IMR-90 (cell line): ENCODE measurements around the gene TSSK3. TPM values are rescaled to one million over a fixed set of nuclear protein-coding genes. Genes with fewer than 3 reads are reported as not detected.

ENCODE experiments used
- ATAC-seq: fragments of 200-7000 bp; cut with Tn5 transposase; 2 replicates; pipeline ENCODE4 v1.9.1; 2020; ENCODE audit warnings: low read depth, mild to moderate bottlenecking, moderate library complexity
- BruUV-seq: library from RNA; stranded (reverse); fragments of 400-500 nt; replicated peaks from 2 replicates; lab custom pipeline; 2021; lab: Mats Ljungman, UMichigan
- CTCF ChIA-PET: fragments of 300-600 bp; formaldehyde crosslinking; extraction: SDS; loops from one replicate; lab custom pipeline; 2021; ENCODE audit warnings: antibody characterized with exemption; lab: Yijun Ruan, JAX
- POLR2A ChIA-PET: fragments of 300-600 bp; sonication (Branson Sonifier 250); formaldehyde crosslinking; loops from one replicate; lab custom pipeline; 2022; ENCODE audit warnings: antibody characterized with exemption; ENCODE audit not compliant: unreplicated experiment; lab: Charles Lee
- DNase-seq: peaks from one replicate; pipeline ENCODE4 v3.0.0; 2013
- H2AFZ ChIP-seq: replicated peaks from 2 replicates; pipeline ENCODE3; 2013; ENCODE audit warnings: low read length, mild to moderate bottlenecking; ENCODE audit not compliant: poor library complexity
- H2AK5ac ChIP-seq: 2 replicates; pipeline ENCODE4 v1.6.1; 2013; ENCODE audit warnings: low read depth, low read length, inconsistent platforms
- H2AK9ac ChIP-seq: replicated peaks from 2 replicates; pipeline ENCODE3; 2013; ENCODE audit warnings: mild to moderate bottlenecking, low read depth, low read length, moderate library complexity; ENCODE audit not compliant: poor library complexity
- H2BK120ac ChIP-seq: 2 replicates; pipeline ENCODE4 v1.6.1; 2013; ENCODE audit warnings: low read depth, low read length, inconsistent platforms
- H2BK15ac ChIP-seq: 3 replicates; pipeline ENCODE4 v1.6.1; 2013; ENCODE audit warnings: low read depth, low read length, inconsistent platforms
- H2BK20ac ChIP-seq: 2 replicates; pipeline ENCODE4 v1.6.1; 2013; ENCODE audit warnings: low read depth, mild to moderate bottlenecking, inconsistent platforms, low read length, moderate library complexity
- H2BK5ac ChIP-seq: 2 replicates; pipeline ENCODE4 v1.6.1; 2013; ENCODE audit warnings: mild to moderate bottlenecking, low read depth, low read length, inconsistent platforms; ENCODE audit not compliant: poor library complexity, severe bottlenecking
- H3K14ac ChIP-seq: replicated peaks from 2 replicates; pipeline ENCODE4 v1.6.1; 2013; ENCODE audit warnings: low read depth, low read length, inconsistent platforms
- H3K18ac ChIP-seq: 2 replicates; pipeline ENCODE4 v1.6.1; 2013; ENCODE audit warnings: low read depth, low read length, control low read depth
- H3K23ac ChIP-seq: 2 replicates; pipeline ENCODE4 v1.6.1; 2013; ENCODE audit warnings: low read depth, low read length, inconsistent platforms
- H3K27ac ChIP-seq: 2 replicates; pipeline ENCODE4 v1.5.1; 2013; ENCODE audit warnings: mild to moderate bottlenecking, control low read depth, low read length; ENCODE audit not compliant: insufficient read depth
- H3K27me3 ChIP-seq: 2 replicates; pipeline ENCODE4 v1.6.1; 2013; ENCODE audit warnings: low read length; ENCODE audit not compliant: control insufficient read depth, insufficient read depth
- H3K36me3 ChIP-seq: 2 replicates; pipeline ENCODE4 v1.6.1; 2013; ENCODE audit warnings: low read length, mixed read lengths; ENCODE audit not compliant: control insufficient read depth, insufficient read depth
- H3K4ac ChIP-seq: 2 replicates; pipeline ENCODE4 v1.6.1; 2013; ENCODE audit warnings: low read depth, low read length, inconsistent platforms
- H3K4me1 ChIP-seq: 2 replicates; pipeline ENCODE4 v1.6.1; 2013; ENCODE audit warnings: low read length, mixed read lengths; ENCODE audit not compliant: control insufficient read depth, insufficient read depth
- H3K4me2 ChIP-seq: 2 replicates; pipeline ENCODE4 v1.6.1; 2013; ENCODE audit warnings: low read depth, mild to moderate bottlenecking, control low read depth, low read length, moderate library complexity
- H3K4me3 ChIP-seq: 2 replicates; pipeline ENCODE4 v1.5.1; 2013; ENCODE audit warnings: low read depth, mild to moderate bottlenecking, control low read depth, low read length, moderate library complexity; ENCODE audit not compliant: insufficient read depth
- H3K56ac ChIP-seq: 2 replicates; pipeline ENCODE4 v1.6.1; 2013; ENCODE audit warnings: low read length, inconsistent platforms; ENCODE audit not compliant: insufficient read depth; ENCODE audit errors: extremely low read depth
- H3K79me1 ChIP-seq, 2 experiments: 2 replicates each; pipeline ENCODE4 v1.6.1; 2013; ENCODE audit warnings: low read length in 2 of 2, inconsistent platforms in 1 of 2, low read depth in 1 of 2
- H3K9ac ChIP-seq: 2 replicates; pipeline ENCODE4 v1.6.1; 2013; ENCODE audit warnings: low read depth, low read length, control low read depth
- H3K9me1 ChIP-seq: 2 replicates; pipeline ENCODE4 v1.6.1; 2013; ENCODE audit warnings: low read length, inconsistent platforms; ENCODE audit not compliant: insufficient read depth
- H3K9me3 ChIP-seq: 2 replicates; pipeline ENCODE4 v1.6.1; 2013; ENCODE audit warnings: low read length; ENCODE audit not compliant: control insufficient read depth, insufficient read depth
- H4K20me1 ChIP-seq: 2 replicates; pipeline ENCODE4 v1.6.1; 2013; ENCODE audit warnings: low read length, inconsistent platforms; ENCODE audit not compliant: insufficient read depth
- H4K5ac ChIP-seq: 2 replicates; pipeline ENCODE4 v1.6.1; 2013; ENCODE audit warnings: mild to moderate bottlenecking, low read depth, low read length, control low read depth
- H4K8ac ChIP-seq, 2 experiments: 2 replicates each; pipeline ENCODE4 v1.6.1; 2013; ENCODE audit warnings: low read depth in 2 of 2, low read length in 2 of 2, control low read depth in 1 of 2, inconsistent platforms in 1 of 2
- H4K91ac ChIP-seq: 2 replicates; pipeline ENCODE4 v1.6.1; 2013; ENCODE audit warnings: low read depth, low read length, inconsistent platforms; ENCODE audit not compliant: insufficient read depth
- BHLHE40 ChIP-seq: fragments of 150-350 bp; IDR thresholded peaks from 2 replicates; pipeline ENCODE4 v1.6.1; 2016; ENCODE audit warnings: mild to moderate bottlenecking, low read depth, low read length
- CEBPB ChIP-seq: IDR thresholded peaks from 2 replicates; pipeline ENCODE4 v1.6.1; 2012; ENCODE audit warnings: low read depth, low read length, improper control_type of control experiment
- CHD1 ChIP-seq: IDR thresholded peaks from 2 replicates; pipeline ENCODE4 v1.6.1; 2012; ENCODE audit warnings: low read depth, low read length, improper control_type of control experiment
- CTCF ChIP-seq: conservative IDR thresholded peaks from 2 replicates; pipeline ENCODE4 v1.5.1; 2012; ENCODE audit warnings: mild to moderate bottlenecking, low read depth, low read length, improper control_type of control experiment
- ELK1 ChIP-seq: fragments of 150-350 bp; IDR thresholded peaks from 2 replicates; pipeline ENCODE4 v1.6.1; 2016; ENCODE audit warnings: low read depth, mild to moderate bottlenecking, low read length, moderate library complexity, borderline replicate concordance
- FOS ChIP-seq: fragments of 150-350 bp; IDR thresholded peaks from 2 replicates; pipeline ENCODE4 v1.6.1; 2016; ENCODE audit warnings: low read depth, low read length
- MAFK ChIP-seq: IDR thresholded peaks from 2 replicates; pipeline ENCODE4 v1.6.1; 2012; ENCODE audit warnings: low read depth, low read length, improper control_type of control experiment
- MAZ ChIP-seq: IDR thresholded peaks from 2 replicates; pipeline ENCODE4 v1.6.1; 2012; ENCODE audit warnings: low read depth, mild to moderate bottlenecking, low read length, improper control_type of control experiment, moderate library complexity, borderline replicate concordance
- MXI1 ChIP-seq: IDR thresholded peaks from 2 replicates; pipeline ENCODE4 v1.6.1; 2012; ENCODE audit warnings: low read depth, mild to moderate bottlenecking, low read length, moderate library complexity, borderline replicate concordance
- NFE2L2 ChIP-seq: fragments of 150-350 bp; IDR thresholded peaks from 2 replicates; pipeline ENCODE4 v1.6.1; 2016; ENCODE audit warnings: low read depth, mild to moderate bottlenecking, low read length
- POLR2A ChIP-seq: IDR thresholded peaks from 2 replicates; pipeline ENCODE4 v1.6.1; 2012; ENCODE audit warnings: mild to moderate bottlenecking, low read depth, low read length
- RAD21 ChIP-seq: IDR thresholded peaks from 2 replicates; pipeline ENCODE4 v1.6.1; 2012; ENCODE audit warnings: low read length, improper control_type of control experiment
- RCOR1 ChIP-seq: IDR thresholded peaks from 2 replicates; pipeline ENCODE4 v1.6.1; 2012; ENCODE audit warnings: mild to moderate bottlenecking, low read length, improper control_type of control experiment; ENCODE audit not compliant: insufficient replicate concordance
- RFX5 ChIP-seq: IDR thresholded peaks from 2 replicates; pipeline ENCODE4 v1.8.0; 2012; ENCODE audit warnings: low read depth, mild to moderate bottlenecking, low read length, moderate library complexity
- SMC3 ChIP-seq: fragments of 150-350 bp; IDR thresholded peaks from 2 replicates; pipeline ENCODE4 v1.6.1; 2016; ENCODE audit warnings: low read depth, mild to moderate bottlenecking, antibody characterized with exemption, low read length, moderate library complexity
- USF2 ChIP-seq: fragments of 150-350 bp; IDR thresholded peaks from 2 replicates; pipeline ENCODE4 v1.6.1; 2017; ENCODE audit warnings: mild to moderate bottlenecking, antibody characterized with exemption, low read length, low read depth
- WGBS, 2 experiments: methylation state at CpG; one replicate each; pipeline versions ENCODE4 v1.1.5 to v1.1.7; 2013; ENCODE audit warnings: missing lambda C conversion rate in 2 of 2; ENCODE audit not compliant: insufficient read length in 1 of 2; ENCODE audit errors: extremely low coverage in 2 of 2; 5-methylcytosine and 5-hydroxymethylcytosine counted together
- dilution Hi-C: fragments of 300-500 bp; cut with HindIII; formaldehyde crosslinking; loops from one replicate; pipeline ENCODE4 v1.14.3; 2018; ENCODE audit warnings: low sequenced_read_pairs; ENCODE audit not compliant: unreplicated experiment
- in situ Hi-C: fragments of 300-500 bp; cut with MboI; formaldehyde crosslinking; loops from 3 replicates; pipeline ENCODE4 v1.14.3; 2019; ENCODE audit warnings: low sequenced_read_pairs, inconsistent platforms, mixed read lengths
- intact Hi-C: fragments of 100-400 bp; cut with micrococcal nuclease; formaldehyde crosslinking; loops from 2 replicates; pipeline ENCODE4 v1.10.0; 2022
- polyA plus RNA-seq, 3 experiments: library from polyadenylated mRNA; depleted of rRNA; stranded (reverse); fragments of >200 nt; gene quantifications; 2 replicates each; pipeline ENCODE4 v1.2.3, GENCODE V29; 2012; ENCODE audit warnings: low replicate concordance in 1 of 3
- total RNA-seq: library from RNA; depleted of rRNA; stranded (reverse); fragments of >200 nt; gene quantifications from 2 replicates; pipeline ENCODE4 v1.2.3, GENCODE V29; 2012

The TSSK3 gene
- total and polyA plus RNA-seq, 2 of the 4 experiments (the other 2 are of a cell fraction) = 0.96 TPM; not detected in 1

- 100% methylated on average over 1 of the region's 2 CpGs; no CpG with 5 or more reads in 1 of the 2 experiments for WGBS, 2 experiments
- Histone ChIP-seq H3K4me1 (peaks cover 26% of the 10 kb centered on the region), H3K4ac (peak overlapping the region; percentile 79), H2BK120ac (peak overlapping the region; percentile 50), H2BK5ac (peak overlapping the region; percentile 81), H4K20me1 (no peaks in the 10 kb centered on the region), H2AK9ac (peak overlapping the region; percentile 91), H3K4me3 (no peak overlapping the region), H3K23ac (peak overlapping the region; percentile 28), H3K36me3 (peaks cover 5% of the 10 kb centered on the region; the same call in 1 of the 2 replicates), H3K27ac (peak overlapping the region; percentile 95), H2BK15ac (peak overlapping the region; percentile 80; the same call in 2 of the 3 replicates), H3K27me3 (no peaks in the 10 kb centered on the region), H4K8ac (peak overlapping the region; percentile 75 to 85), H3K9me1 (peaks cover 18% of the 10 kb centered on the region), H3K18ac (peak overlapping the region; percentile 32), H3K14ac (peak overlapping the region; percentile 54), H3K9ac (peak overlapping the region; percentile 87), H3K9me3 (no peaks in the 10 kb centered on the region), H3K79me1 (peaks cover 8 to 30% of the 10 kb centered on the region in 2 experiments; a peak in 3 of 4 replicates), H2AK5ac (peak overlapping the region; percentile 94), H4K91ac (peak overlapping the region; percentile 93), H3K4me2 (peak overlapping the region; percentile 1; the same call in 1 of the 2 replicates), H2BK20ac (peak overlapping the region; percentile 16), H2AFZ (peak overlapping the region; percentile 4), H3K56ac (no peak overlapping the region), H4K5ac (peak overlapping the region; percentile 59)
- intact Hi-C loops (no loop called here), in situ Hi-C loops (no loop called here), dilution Hi-C loops (no loop called here)
- ATAC-seq (no peak), DNase-seq (no peak)
- no peak for TF ChIP-seq RAD21
- no peak for TF ChIP-seq RFX5
- no peak; the same call in 1 of the 2 replicates for TF ChIP-seq POLR2A
- TF ChIP-seq SMC3 = no peak
- no peak for TF ChIP-seq CTCF
- TF ChIP-seq MXI1 = no peak
- TF ChIP-seq BHLHE40 = no peak
- no peak for TF ChIP-seq USF2
- TF ChIP-seq CHD1 = no peak
- TF ChIP-seq FOS = no peak
- TF ChIP-seq MAZ = no peak
- TF ChIP-seq CEBPB = no peak
- no peak for TF ChIP-seq MAFK
- no peak for TF ChIP-seq NFE2L2
- TF ChIP-seq RCOR1 = no peak
- no peak for TF ChIP-seq ELK1
- ChIA-PET CTCF (no interaction called here), POLR2A (no interaction called here)
- BruUV-seq = TSS peak; percentile 14
These were observed 8.9 kb upstream of the TSSK3 start for GRCh38 chr1:32353431-32353830.
